Dedifferentiated amniotic fluid mesenchymal stem cell (primary cell): Measurements from ENCODE around the gene RASGRF2.
"Not testable (repeated sequence)": the region's sequence is repeated elsewhere in the genome, so short reads cannot be mapped to it uniquely, and the experiment has no call there.

ENCODE experiments used
- DNase-seq: peaks from one replicate; pipeline ENCODE4 v3.0.0-alpha.2; 2016; ENCODE audit errors: extremely low spot score

RASGRF2 gene

DNA sequence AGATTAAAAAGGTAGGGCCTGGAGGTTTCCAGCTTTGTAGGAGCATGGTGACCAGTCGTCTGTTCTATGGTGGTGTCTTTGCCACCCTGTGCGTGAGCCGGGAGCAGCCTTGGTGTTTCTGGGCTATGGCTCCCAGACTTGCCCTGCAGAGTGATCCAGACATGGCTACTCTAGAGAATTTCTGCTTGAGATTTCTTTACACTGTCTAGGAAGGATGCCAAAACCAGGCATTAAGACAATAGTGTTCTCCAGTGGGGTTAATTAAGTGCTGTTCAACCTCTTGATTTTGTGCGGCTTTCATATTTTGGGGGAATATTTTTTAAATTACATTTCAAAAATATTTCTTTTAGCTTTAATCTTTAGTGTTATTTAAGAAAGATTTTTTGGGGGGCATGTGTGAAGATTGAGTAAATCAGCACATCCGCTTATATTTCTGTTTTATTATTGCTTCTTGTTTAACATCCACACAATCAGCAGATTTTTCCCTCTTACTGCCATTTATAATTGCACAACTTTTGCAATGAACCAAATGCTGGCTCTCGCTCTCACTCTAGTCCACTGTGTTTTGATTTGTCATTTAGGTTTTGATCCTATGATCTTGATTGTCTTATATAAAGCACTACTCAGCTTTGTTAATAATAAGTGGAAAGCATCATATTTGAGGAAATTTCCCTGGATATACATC, 110.5 kb downstream of the RASGRF2 start:
- no peak for DNase-seq

DNA sequence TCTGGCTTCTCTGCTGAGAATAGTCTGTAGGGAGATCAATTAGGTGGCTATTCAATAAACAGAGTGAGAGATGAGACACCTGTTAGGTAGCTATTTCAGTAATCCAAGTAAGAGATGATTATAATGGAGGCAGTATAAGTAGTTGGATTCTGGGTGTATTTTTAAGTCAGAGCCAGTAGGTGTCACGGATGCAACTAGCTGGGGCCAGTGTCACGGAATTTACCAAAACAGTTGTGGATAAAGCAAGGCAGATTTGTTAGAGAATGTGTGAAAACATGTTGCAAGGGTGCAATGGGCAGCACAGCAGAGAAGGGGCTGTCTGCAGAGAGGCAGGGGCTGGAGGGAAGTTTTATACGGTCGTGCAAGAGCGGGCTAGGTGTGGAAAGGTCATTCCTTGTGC, 114.9 kb downstream of the RASGRF2 start:
- no peak for DNase-seq

- no peak for DNase-seq
Observed at GRCh38 chr5:81077105-81077504, 116.9 kb downstream of the RASGRF2 start.

GRCh38 chr5:81078930-81079329, 118.8 kb downstream of the RASGRF2 start:
- DNase-seq: no peak

GRCh38 chr5:81080809-81081460, 120.8 kb downstream of the RASGRF2 start:
- no peak for DNase-seq

DNA sequence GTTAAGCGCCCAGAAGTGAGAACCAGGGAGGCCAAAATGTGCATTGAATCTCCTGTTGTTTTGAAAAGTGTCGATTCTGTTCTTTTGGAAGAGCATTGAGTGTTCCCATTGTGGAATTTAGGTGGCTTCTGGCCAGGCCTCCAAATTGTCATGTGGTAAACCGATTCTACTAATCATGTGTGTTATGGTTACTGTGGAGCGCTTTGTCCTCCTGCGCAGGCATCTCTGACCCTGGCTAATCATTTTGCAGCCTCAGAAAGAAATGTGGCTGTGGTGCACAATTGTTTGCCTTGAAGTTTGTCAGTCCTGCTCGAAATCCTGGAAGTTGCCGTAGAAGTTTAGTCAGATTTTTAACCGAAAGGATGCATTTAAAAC, 121.3 kb downstream of the RASGRF2 start:
- no peak for DNase-seq

GRCh38 chr5:81086881-81087281, 126.7 kb downstream of the RASGRF2 start:
- no peak for DNase-seq

DNA sequence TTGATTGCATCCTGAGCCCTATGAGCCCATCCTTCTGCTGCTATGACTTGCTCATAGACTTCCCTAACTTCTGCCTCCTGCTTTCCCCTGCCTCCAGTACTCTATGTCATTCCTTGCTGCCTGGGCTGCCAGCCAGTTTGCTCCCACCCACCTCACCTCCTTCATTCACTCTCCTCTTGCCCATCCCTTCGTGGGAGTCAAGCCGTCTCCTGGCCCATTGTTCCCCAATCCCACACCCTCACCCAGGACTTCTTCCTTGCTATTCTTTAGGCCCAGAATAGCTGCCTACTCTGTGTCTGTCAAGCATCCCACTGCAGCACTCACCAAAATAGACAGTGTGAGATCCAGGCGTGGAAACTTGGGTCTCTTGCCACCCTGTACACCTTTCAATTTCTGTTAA, 131.0 kb downstream of the RASGRF2 start:
- no peak for DNase-seq

GRCh38 chr5:81093536-81094196, 133.5 kb downstream of the RASGRF2 start:
- no peak for DNase-seq

DNA sequence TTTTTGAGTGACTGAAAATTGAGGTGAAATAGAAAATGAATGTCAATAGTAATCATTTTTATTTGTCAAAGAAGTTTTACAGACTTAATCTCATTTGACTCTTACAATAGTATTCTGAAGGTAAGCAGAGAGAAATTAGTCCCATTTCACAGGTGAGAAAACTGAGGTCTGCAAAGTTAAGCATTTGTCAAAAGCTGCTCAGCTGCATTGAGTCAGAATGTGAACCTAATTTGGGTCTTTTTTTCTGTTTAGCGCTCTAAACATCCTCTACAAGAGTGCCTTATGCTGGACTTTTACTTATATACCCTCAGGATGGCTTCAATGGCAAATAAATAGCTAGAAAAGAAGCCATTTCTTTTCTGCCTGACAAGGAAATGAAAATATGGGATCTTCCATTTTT, 135.7 kb downstream of the RASGRF2 start:
- DNase-seq: no peak

DNA sequence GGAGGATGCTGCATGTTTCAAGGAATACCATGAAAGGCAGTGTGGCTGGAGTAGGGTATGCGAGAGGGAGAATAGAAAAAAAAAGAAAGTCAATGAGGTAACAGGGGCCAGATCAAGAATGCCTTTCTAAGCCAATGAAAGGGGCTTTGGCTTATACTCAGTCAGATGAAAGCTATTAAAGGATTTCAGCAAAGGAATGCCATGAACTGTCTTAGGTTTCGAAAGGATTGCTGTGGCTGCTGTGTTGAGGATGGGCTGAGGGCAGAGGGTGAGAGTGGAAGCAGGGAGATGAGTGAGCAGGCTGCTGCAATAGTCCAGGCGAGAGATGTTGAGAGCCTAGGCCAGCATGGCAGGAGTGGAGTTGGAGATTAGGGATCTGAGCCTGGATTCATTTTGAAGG, 137.6 kb downstream of the RASGRF2 start:
- no peak for DNase-seq

GRCh38 chr5:81105261-81105877, 145.2 kb downstream of the RASGRF2 start:
- no peak for DNase-seq

DNA sequence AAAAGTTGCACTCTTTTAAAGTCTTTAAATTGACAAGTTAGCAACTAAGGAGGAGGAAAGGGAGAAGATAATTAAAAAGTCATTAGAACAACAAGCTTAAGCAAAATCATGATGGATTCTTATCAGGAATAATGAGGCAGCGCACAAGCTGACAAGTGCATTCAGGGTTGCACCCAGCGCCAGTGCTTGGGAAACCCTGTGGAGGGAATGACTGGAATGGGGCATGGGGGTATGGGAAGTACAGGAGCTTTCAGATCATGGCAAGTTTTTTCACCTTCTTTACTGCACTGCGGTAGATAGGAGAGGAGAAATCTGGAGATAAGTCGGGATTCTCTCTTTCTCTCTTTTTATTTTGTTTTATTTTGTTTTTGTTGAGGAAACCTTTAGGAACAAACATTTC, 155.1 kb downstream of the RASGRF2 start:
- DNase-seq: no peak

DNA sequence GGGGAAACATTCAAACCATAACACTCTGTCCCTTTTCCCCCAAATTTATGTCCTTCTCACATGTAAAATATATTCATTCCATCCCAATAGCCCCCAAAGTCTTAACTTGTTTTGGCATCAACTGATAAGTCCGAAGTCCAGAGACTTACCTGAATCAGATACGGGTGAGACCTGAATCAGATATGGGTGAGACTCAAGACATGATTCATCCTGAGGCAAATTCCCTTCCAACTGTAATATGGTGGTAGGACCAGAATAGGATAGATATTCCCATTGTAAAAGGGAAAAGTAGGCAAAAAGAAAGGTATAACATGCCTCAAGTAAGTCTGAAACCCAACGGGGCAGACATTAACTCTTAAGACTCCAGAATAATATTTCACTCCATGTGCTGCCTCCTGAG, 157.4 kb downstream of the RASGRF2 start:
- no peak for DNase-seq

- DNase-seq: no peak
Observed at GRCh38 chr5:81121273-81121672, 161.1 kb downstream of the RASGRF2 start.

DNA sequence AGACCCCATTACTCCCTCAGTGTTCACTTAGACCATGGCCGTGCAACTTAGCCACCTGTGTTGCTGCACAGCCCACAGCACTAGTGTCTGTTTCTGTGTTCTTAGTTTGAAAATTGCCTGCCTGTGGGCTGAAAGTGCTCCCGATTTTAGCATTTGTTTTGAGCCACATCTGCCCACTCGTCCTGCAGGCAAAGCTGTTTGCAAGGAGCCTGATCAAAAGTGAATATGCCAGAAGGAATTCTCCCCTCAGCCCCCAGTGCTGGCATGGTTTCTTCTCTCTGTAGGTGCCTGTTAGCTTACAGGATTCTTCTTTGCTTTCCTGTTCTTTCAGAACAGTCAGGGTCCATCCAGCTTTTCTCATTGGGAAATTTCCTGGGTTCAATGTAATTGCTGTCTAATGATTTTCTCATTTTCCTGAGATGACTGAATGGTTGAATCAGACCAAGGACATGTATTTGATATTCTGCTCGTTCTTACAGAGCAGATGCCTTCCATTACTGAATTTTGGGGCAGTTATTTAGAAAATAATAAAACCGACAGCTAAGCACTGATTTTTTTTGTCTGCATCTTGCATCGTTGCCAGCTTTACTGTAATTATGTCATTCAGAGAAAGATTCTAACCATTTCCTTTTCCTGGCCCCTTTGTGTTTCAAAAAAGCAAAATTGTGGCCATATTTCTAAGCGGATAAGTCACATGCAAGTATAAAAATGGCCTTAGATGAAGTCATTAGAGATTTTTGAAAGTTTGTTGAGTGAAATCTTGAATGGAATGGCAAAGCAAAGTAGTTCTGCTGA, 161.9 kb downstream of the RASGRF2 start:
- no peak for DNase-seq

DNA sequence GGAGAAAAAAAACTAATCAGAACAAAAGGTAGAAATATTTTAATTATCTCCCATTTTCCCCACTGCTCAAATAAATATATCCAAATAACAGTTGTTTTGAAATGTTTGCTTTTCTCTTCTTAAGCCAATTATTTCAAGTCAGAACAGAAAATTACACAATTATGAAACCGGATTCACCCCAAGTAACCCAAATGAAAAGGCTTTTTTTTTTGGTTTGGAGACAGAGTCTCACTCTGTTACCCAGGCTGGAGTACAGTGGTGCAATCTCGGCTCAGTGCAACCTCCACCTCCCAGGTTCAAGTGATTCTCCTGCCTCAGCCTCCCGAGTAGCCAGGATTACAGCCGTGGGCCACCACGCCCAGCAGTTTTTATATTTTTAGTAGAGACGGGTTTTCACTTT, 164.5 kb downstream of the RASGRF2 start:
- DNase-seq: not testable (repeated sequence)

DNA sequence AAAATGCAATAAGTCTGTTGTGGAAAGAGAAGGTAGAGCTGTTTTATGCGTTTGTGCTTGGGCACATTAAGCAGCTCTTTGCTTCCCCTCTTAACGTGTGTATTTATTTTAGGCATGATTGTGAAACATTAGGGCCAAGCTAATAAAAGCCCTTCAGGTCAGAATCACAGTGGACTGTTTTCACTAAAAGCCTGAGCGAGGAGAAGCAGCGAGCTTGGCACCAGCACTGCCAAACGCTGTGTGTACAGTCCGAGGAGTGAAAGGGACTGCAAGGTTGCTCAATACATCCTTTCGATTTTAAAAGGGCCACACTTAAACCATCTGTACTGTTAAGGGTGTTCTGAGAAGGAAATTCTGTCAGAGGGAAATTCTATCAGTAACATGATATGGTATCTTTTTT, 165.8 kb downstream of the RASGRF2 start:
- DNase-seq: no peak

DNA sequence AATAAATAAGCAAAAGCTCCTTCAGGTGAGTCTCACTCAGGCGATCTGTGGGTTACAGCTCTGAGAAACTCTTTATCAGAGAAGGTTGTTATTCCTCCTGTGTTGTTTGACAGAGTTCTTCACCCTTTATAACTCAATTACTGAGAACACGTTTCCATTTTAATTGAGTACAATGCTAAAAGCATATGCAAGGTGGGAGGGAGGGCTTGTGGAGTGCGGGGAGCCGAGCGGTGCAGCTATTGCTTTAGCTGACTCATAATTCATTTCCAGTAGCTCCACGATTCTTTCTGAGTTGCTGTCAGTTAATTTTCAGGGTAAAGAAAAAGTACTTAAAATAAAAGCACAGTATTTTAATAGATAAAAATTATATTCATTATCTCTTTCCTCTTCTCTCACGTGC, 168.3 kb downstream of the RASGRF2 start:
- DNase-seq: no peak

- DNase-seq: no peak
Observed at GRCh38 chr5:81132381-81132780, 172.2 kb downstream of the RASGRF2 start.

GRCh38 chr5:81134066-81134465, 173.9 kb downstream of the RASGRF2 start:
- no peak for DNase-seq

DNA sequence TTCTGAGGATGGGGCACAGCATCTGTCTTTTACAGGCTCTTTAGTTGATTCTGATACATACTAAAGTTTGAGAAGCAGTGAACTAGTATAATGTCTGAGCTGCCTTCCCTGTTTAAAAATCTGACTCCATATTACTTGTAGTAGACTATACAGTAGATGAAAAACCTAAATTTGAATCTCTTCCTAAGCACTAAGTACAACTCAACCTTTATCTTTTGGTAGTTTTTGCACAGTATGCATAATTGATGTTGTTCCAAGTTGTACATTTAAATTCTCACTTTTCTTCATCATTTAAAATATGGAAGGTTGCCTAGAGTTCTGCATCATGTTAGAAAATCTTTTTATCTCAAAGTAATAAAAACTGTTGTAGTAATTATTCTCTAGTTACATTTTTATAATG, 174.4 kb downstream of the RASGRF2 start:
- DNase-seq: no peak
